Hepatocyte (in vitro differentiated cells): Measurements from ENCODE around the gene C10orf62.

ENCODE experiments used
- EZH2phosphoT487 ChIP-seq: fragments of 200-600 bp; sonication (generic); IDR thresholded peaks from one replicate; pipeline ENCODE4 v1.6.1; 2018; ENCODE audit warnings: antibody characterized with exemption, mild to moderate bottlenecking, low read depth, moderate library complexity; ENCODE audit not compliant: unreplicated experiment, severe bottlenecking
- TF ChIP-seq, protein P1 (sequence below): fragments of 200-600 bp; sonication (generic); IDR thresholded peaks from 2 replicates; pipeline ENCODE4 v1.5.1; 2016; ENCODE audit warnings: antibody characterized with exemption, mild to moderate bottlenecking; ENCODE audit not compliant: poor library complexity

DNA sequence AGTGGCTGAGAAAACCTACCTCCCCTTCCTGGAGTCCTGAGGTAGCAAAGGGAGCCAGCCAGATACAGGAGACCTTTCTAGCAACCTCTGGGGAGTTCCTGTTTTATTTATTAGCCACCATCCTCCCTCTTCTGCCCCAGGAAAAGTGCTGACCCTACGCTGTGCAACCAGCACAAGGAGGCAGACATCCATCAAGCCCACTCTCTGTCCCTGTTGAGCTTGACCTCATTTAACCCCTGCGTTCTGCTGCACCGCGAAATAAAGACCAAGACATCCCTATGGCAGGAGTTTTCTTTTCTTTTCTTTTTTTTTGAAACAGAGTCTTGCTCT, 42.3 kb upstream of the C10orf62 start:
- TF ChIP-seq, protein P1, sequence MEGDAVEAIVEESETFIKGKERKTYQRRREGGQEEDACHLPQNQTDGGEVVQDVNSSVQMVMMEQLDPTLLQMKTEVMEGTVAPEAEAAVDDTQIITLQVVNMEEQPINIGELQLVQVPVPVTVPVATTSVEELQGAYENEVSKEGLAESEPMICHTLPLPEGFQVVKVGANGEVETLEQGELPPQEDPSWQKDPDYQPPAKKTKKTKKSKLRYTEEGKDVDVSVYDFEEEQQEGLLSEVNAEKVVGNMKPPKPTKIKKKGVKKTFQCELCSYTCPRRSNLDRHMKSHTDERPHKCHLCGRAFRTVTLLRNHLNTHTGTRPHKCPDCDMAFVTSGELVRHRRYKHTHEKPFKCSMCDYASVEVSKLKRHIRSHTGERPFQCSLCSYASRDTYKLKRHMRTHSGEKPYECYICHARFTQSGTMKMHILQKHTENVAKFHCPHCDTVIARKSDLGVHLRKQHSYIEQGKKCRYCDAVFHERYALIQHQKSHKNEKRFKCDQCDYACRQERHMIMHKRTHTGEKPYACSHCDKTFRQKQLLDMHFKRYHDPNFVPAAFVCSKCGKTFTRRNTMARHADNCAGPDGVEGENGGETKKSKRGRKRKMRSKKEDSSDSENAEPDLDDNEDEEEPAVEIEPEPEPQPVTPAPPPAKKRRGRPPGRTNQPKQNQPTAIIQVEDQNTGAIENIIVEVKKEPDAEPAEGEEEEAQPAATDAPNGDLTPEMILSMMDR, result no peak
- TF ChIP-seq EZH2phosphoT487, result no peak
